Keratinocyte (primary cell): ENCODE data around the gene DDX54. TPM values are rescaled to one million over a fixed set of nuclear protein-coding genes. Genes with fewer than 3 reads are reported as not detected.
A peak's percentile ranks its signal among the peaks of the same experiment; 100 is the strongest.

Experiments used
- DNase-seq: peaks from one replicate; pipeline ENCODE4 v3.0.0-alpha.2; 2011; ENCODE audit warnings: low read depth, missing footprints, low spot score
- FAIRE-seq: peaks from 2 replicates; lab custom pipeline; 2011; peaks lifted over from hg19 to GRCh38; lab: Jason Lieb, UNC
- H2AFZ ChIP-seq: 2 replicates; pipeline ENCODE4 v1.6.0; 2012; ENCODE audit warnings: low read length, control low read depth, inconsistent platforms; ENCODE audit not compliant: control insufficient read depth
- H3K27ac ChIP-seq: 2 replicates; pipeline ENCODE4 v1.5.1; 2011; ENCODE audit warnings: low read length; ENCODE audit not compliant: control insufficient read depth, insufficient read depth
- H3K27me3 ChIP-seq: 3 replicates; pipeline ENCODE4 v1.6.0; 2011; ENCODE audit warnings: low read length; ENCODE audit not compliant: control insufficient read depth, insufficient read depth; ENCODE audit errors: extremely low read depth
- H3K36me3 ChIP-seq, 2 experiments: 2 replicates in 1 of 2; 3 replicates in 1 of 2; pipeline ENCODE4 v1.5.1; 2011; ENCODE audit warnings: low read length in 2 of 2, mild to moderate bottlenecking in 1 of 2; ENCODE audit not compliant: control insufficient read depth in 2 of 2, insufficient read depth in 2 of 2; ENCODE audit errors: extremely low read depth in 1 of 2
- H3K4me1 ChIP-seq: 3 replicates; pipeline ENCODE4 v1.5.1; 2011; ENCODE audit warnings: low read length; ENCODE audit not compliant: control insufficient read depth, insufficient read depth; ENCODE audit errors: extremely low read depth
- H3K4me2 ChIP-seq: 3 replicates; pipeline ENCODE4 v1.6.0; 2011; ENCODE audit warnings: low read depth, low read length; ENCODE audit not compliant: control insufficient read depth, insufficient read depth; ENCODE audit errors: extremely low read depth
- H3K4me3 ChIP-seq, 3 experiments: fragments of 200-600 bp in 1 of 3; sonication (generic) in 1 of 3; 2 replicates in 2 of 3; 3 replicates in 1 of 3; pipeline ENCODE4 v1.5.1; 2011 to 2016; ENCODE audit warnings: low read length in 3 of 3, mild to moderate bottlenecking in 3 of 3, control low read depth in 2 of 3, inconsistent platforms in 1 of 3, low read depth in 1 of 3, mixed read lengths in 1 of 3, mixed run types in 1 of 3, moderate library complexity in 1 of 3; ENCODE audit not compliant: control insufficient read depth in 2 of 3, insufficient read depth in 2 of 3; ENCODE audit errors: extremely low read depth in 1 of 3
- H3K79me2 ChIP-seq: 2 replicates; pipeline ENCODE4 v1.6.0; 2012; ENCODE audit warnings: low read length; ENCODE audit not compliant: control insufficient read depth, insufficient read depth
- H3K9ac ChIP-seq: 3 replicates; pipeline ENCODE4 v1.6.0; 2011; ENCODE audit warnings: low read length; ENCODE audit not compliant: control insufficient read depth, insufficient read depth; ENCODE audit errors: extremely low read depth
- H3K9me1 ChIP-seq: 3 replicates; pipeline ENCODE4 v1.6.0; 2011; ENCODE audit warnings: low read length; ENCODE audit not compliant: control insufficient read depth, insufficient read depth; ENCODE audit errors: extremely low read depth
- H3K9me3 ChIP-seq: 2 replicates; pipeline ENCODE4 v1.5.1; 2012; ENCODE audit warnings: low read depth, low read length; ENCODE audit not compliant: control insufficient read depth
- H4K20me1 ChIP-seq: 3 replicates; pipeline ENCODE4 v1.6.0; 2011; ENCODE audit warnings: low read length; ENCODE audit not compliant: control insufficient read depth, insufficient read depth; ENCODE audit errors: extremely low read depth
- EZH2 ChIP-seq: IDR thresholded peaks from one replicate; pipeline ENCODE4 v1.6.1; 2012; ENCODE audit warnings: inconsistent platforms, mild to moderate bottlenecking, low read length, moderate library complexity
- dilution Hi-C: fragments of 300-500 bp; cut with MboI; formaldehyde crosslinking; loops from one replicate; pipeline ENCODE4 v1.7.0; 2020; ENCODE audit warnings: low sequenced_read_pairs; ENCODE audit not compliant: extremely low pct_ligation_motif_present
- polyA plus RNA-seq, 5 experiments: library from polyadenylated mRNA; depleted of rRNA in 3 of 5; stranded (reverse) in 3 of 5; stranded (forward) in 1 of 5; unstranded in 1 of 5; fragments of >200 nt; gene quantifications; 1 replicate in 1 of 5; 2 replicates in 3 of 5; 3 replicates in 1 of 5; pipeline versions ENCODE4 v1.2.1 to v1.2.3, GENCODE V29; 2011 to 2012; ENCODE audit warnings: missing spikeins in 2 of 5, low read depth in 1 of 5, low replicate concordance in 1 of 5
- TF ChIP-seq, protein P1 (sequence below), 3 experiments: IDR thresholded peaks in 1 of 3; conservative IDR thresholded peaks in 1 of 3; optimal IDR thresholded peaks in 1 of 3; 2 replicates in 2 of 3; 3 replicates in 1 of 3; pipeline versions ENCODE3 to v1.5.1; 2011; ENCODE audit warnings: low read length in 3 of 3, mild to moderate bottlenecking in 3 of 3, moderate library complexity in 2 of 3, control low read depth in 1 of 3, inconsistent platforms in 1 of 3; ENCODE audit not compliant: insufficient read depth in 2 of 3; ENCODE audit errors: extremely low read depth in 1 of 3

DDX54 gene
- polyA plus RNA-seq, 1 donor (not counting 4 experiments of a cell fraction or from before 2014, with no cell fraction given), result 44.6 TPM

DNA sequence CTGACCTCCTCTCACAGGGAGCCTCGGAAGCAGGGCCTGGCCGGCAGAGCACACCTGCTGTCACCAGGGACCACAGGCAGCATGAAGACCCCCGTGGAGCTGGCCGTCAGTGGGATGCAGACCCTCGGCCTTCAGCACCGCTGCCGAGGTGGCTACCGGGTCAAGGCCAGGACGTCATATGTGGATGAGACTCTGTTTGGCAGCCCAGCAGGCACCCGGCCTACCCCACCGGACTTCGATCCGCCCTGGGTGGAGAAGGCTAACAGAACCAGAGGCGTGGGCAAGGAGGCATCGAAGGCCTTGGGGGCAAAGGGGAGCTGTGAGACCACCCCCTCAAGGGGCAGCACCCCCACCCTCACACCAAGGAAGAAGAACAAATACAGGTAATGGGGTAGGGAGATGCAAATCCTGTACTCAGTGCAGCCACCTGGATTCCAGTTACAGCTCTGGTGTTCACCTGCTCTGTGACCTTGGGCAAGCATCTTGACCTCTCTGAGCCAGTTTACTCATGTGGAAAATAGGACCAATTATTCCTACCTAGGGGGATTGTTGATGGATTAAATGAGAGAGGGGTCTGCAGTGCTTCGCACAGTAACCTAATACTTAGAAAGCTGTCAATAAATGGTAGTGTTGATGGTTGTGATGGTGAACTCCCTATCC, 1.5 kb upstream of the DDX54 start:
- DNase-seq (no peak), FAIRE-seq (no peak)
- H3K4me1 ChIP-seq, result peaks cover 14% of the 10 kb centered on the region
- H4K20me1 ChIP-seq, result no peaks in the 10 kb centered on the region
- no peak overlapping the region for H3K27ac ChIP-seq
- TF ChIP-seq, protein P1, sequence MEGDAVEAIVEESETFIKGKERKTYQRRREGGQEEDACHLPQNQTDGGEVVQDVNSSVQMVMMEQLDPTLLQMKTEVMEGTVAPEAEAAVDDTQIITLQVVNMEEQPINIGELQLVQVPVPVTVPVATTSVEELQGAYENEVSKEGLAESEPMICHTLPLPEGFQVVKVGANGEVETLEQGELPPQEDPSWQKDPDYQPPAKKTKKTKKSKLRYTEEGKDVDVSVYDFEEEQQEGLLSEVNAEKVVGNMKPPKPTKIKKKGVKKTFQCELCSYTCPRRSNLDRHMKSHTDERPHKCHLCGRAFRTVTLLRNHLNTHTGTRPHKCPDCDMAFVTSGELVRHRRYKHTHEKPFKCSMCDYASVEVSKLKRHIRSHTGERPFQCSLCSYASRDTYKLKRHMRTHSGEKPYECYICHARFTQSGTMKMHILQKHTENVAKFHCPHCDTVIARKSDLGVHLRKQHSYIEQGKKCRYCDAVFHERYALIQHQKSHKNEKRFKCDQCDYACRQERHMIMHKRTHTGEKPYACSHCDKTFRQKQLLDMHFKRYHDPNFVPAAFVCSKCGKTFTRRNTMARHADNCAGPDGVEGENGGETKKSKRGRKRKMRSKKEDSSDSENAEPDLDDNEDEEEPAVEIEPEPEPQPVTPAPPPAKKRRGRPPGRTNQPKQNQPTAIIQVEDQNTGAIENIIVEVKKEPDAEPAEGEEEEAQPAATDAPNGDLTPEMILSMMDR (optimal IDR thresholded peaks at IDR 0.05 in 1 of 3, IDR thresholded peaks at IDR 0.05 in 1 of 3, conservative IDR thresholded peaks at IDR 0.05 in 1 of 3; ENCODE audit: extremely low read depth in 1 of 3, insufficient read depth in 2 of 3, low read length in 3 of 3), result no peak
- TF ChIP-seq EZH2, result no peak
- no peak overlapping the region for H2AFZ ChIP-seq
- no peaks in the 10 kb centered on the region for H3K9me3 ChIP-seq
- dilution Hi-C loops, result no loop called here
- peak overlapping the region; percentile 98 for H3K9ac ChIP-seq
- H3K4me2 ChIP-seq, result peak overlapping the region; percentile 96
- H3K79me2 ChIP-seq, result peaks cover 40% of the 10 kb centered on the region
- no peaks in the 10 kb centered on the region for H3K9me1 ChIP-seq
- no peaks in the 10 kb centered on the region for H3K27me3 ChIP-seq
- H3K4me3 ChIP-seq, result peak overlapping the region in 1 of 3 experiments; percentile 77
- peaks cover 3 to 13% of the 10 kb centered on the region in 2 experiments for H3K36me3 ChIP-seq

DNA sequence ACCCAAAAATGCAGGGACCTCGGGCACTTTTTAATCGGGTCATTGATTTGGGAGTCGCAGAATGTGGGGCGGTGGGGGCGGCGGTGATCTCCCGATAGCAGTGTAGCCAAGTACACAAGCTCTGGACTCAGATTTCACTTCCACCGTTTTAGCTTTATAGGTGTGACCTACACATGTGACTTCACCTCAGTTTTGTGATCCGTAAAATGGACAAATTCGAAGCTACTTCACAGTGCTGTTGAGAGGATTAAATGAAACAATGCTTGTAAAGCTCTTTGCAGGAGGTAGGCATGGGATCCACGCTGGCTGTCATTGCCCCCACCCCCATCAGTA, 721 bp upstream of the DDX54 start:
- peak overlapping the region; percentile 96 for H3K4me2 ChIP-seq
- DNase-seq (no peak), FAIRE-seq (no peak)
- peak overlapping the region; percentile 89 for H2AFZ ChIP-seq
- H3K79me2 ChIP-seq, result peaks cover 46% of the 10 kb centered on the region
- no peaks in the 10 kb centered on the region for H3K9me1 ChIP-seq
- H3K27ac ChIP-seq, result peak overlapping the region; percentile 95
- peak overlapping the region; percentile 98 for H3K9ac ChIP-seq
- no peaks in the 10 kb centered on the region for H3K9me3 ChIP-seq
- no peak for TF ChIP-seq EZH2
- TF ChIP-seq, protein P1 (optimal IDR thresholded peaks at IDR 0.05 in 1 of 3, IDR thresholded peaks at IDR 0.05 in 1 of 3, conservative IDR thresholded peaks at IDR 0.05 in 1 of 3; ENCODE audit: extremely low read depth in 1 of 3, insufficient read depth in 2 of 3, low read length in 3 of 3), result no peak
- peaks cover 14% of the 10 kb centered on the region for H3K4me1 ChIP-seq
- no peaks in the 10 kb centered on the region for H3K27me3 ChIP-seq
- peaks cover 2 to 15% of the 10 kb centered on the region in 2 experiments for H3K36me3 ChIP-seq
- H4K20me1 ChIP-seq, result no peaks in the 10 kb centered on the region
- H3K4me3 ChIP-seq, result peak overlapping the region; percentile 77 to 91 (median 87)
- dilution Hi-C loops, result no loop called here
